OCI-M2 (cell line): Measurements from ENCODE around the gene ZNF672.
A peak's percentile ranks its signal among the peaks of the same experiment; 100 is the strongest.
"Not testable (repeated sequence)": the region's sequence is repeated elsewhere in the genome, so short reads cannot be mapped to it uniquely, and the experiment has no call there.

Experiments used
- DNase-seq: peaks from one replicate; lab custom pipeline; 2025; ENCODE audit not compliant: unreplicated experiment; lab: John Stamatoyannopoulos, UW

The ZNF672 gene

DNA sequence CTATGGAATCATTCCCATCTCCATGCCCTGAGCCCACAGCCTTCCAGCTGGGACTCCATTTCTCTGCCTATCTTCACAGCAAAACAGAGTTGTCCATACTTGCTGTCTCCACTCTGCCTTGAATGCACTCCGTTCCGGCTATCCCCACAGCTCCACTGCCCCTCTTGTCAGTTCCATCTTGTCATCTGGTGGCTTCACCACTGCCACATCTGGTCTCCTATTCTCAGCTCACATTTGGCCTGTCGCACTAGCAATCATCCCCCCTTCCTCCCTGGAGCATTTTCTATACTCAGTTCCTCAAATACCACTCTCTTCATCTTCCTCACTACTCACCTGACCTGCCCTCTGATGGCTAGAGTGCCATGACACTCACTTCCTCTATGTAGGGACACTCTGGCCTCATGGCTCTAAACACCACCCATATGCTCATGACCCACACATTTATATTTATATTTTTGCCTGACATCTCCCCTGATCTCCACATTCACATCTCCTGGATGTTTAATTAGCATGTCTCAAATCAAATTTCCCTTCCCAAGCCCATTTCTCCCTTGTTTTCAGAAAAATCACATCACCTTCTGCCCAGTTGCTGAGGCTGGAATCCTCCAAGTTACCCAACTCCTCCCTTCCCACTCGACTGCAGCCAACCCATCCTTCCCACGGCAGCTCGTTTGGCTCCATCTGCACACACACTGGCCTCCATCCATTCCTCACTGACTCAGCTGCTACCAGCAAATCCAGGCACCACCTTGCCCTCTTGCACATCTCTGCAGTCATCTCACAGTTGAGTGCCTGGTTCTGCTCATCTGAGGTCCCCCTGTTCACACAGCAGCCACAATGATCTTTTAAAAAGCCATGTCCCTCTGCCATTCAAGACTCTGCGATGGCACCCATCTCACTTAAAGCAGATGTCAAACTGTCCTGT is 14.7 kb downstream of the ZNF672 start:
- DNase-seq, result no peak

DNA sequence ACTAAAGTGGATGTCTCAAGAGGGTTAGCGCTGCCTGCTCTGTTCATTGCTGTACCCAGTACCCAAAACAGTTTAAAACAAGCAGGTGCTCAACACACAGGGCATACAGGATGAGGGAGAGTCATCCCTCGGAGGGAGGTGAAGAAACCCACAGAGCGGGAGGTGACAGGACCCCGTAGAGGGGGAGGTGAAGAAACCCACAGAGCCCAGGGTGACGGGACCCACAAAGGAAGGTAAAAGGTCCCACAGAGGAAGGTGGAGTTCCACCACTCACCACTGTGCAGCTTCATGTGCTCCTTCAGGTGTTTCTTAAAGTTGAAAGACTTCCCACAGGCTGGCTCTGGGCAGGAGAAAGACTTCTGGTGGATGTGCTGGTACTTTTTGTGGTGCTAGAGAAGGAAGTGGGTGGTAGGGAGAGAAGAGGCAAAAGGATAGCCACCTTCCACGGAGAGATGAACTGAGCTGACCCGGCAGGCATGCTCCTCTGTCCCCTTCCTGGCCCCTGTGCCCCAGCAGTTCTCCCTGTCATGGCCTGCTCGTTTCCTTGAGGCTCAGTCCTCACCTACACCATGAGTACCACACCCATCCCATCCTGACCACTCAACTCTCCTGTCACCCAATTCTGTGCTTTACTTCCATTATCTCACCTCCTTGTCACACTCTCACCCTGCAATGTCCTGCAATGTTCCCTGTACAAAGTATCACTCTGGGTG is 15.8 kb downstream of the ZNF672 start:
- DNase-seq, result no peak

DNA sequence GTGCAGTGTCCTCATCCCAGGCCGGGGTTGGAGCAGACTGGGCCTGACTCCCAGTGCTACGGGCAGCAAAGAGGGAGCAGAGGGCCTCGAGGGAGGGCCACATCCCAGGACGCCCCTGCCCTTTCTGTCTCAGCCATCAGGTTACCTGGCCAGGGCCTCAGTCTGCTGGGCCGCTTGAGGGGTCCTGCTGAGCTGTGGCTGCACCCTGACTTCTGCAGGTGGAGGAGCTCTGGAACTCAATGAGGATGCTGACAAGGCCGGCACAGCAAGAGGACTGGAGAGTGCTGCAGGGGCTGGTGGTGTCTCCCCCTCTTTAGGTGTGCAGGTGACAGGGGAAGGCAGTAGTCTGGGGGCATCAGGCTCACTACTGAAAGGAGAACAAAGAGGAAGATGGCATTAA is 17.6 kb downstream of the ZNF672 start:
- no peak for DNase-seq

DNA sequence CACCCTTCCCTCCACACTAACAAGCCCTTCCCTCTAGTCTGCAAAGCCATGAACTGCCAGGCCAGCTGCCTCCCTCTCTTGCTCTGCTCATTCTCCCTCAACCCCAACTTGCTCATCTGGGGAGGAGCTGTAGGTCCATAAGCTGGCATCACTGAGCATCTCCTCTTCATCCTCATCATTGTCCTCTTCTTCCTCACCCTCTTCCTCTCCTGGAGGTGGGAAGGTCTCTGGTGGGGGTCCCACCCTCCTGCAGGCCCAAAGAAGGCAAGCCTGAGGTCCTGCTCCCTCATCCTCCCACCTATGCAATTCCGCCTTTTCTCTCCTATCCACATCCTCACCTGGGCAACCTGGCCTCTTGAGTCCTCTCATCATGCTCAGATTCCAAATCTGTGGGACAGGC is 18.2 kb downstream of the ZNF672 start:
- no peak for DNase-seq

DNA sequence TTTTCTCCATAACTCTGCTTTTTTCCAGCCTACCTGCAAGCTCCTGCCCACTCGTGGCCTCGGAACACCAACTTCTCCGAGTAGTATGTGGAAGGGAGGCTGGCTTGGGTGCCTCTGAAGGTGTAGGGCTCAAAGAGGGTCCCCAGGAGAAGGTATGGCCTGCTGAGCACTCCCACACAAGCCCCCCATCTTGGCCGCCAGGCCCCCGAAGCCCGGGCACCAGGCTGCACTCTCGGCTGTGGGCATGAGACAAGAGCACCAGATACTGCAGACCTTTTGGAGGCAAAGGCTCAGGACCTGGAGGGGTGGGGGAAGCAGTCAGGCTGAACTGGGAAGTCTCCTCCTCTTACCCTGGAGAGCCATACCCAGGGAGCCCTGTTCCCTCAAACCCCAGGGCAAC is 19.2 kb downstream of the ZNF672 start:
- no peak for DNase-seq

DNA sequence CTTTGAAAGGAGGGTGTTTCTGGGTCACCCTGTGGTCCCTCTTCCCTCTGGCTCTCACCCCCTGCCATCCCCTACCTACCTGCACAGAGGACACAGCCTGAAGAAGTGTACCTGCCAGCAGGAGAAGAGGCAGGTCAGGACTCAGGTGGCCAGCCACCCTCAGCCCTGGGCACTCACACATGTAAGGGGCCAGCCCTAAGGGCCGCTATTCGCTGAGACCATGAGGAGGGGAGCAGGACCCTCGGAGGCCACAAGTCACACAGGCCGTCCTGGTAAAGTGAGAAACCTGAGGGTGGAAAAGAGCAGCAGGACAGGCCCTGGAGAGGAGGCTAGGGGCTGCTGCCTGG is 19.7 kb downstream of the ZNF672 start:
- no peak for DNase-seq

DNA sequence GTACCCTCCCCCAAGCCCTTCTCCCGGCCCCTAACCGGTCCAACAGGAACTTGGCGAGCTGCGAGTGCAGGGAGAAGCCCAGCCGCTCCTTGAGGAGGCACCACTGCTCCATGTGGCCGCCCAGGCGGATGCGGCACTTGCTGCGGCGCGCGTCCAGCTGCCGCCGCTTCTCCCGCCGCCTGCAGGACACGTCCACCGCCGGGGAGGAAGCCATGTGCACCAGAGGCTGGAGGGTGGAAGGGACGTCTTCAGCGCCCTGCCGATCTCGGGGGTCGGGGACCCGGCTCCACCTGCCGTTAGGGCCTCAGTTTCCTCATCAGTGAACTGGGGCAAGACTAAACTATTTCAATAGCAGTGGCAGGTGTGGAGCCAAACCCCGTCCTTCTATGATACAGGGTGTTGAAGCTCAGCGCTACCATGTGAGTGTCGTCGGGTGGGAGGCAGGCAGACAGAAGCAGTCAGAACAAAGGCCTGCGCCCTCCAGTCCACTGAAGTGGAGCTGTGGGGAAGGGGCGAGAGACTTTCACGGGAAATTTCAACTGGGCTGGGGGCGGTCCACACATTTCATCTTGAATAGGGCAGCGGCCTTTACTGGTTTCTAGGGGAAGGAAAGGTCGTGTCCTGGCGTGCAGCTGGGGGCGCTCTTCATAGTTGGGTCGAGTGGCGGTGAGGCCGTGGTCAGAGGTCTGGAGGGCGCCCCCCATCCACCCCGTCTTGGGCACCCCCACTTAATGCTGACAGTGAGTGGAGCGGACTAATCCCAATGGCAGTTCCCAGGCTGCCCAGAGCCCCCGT is 20.3 kb downstream of the ZNF672 start:
- DNase-seq, result no peak

DNA sequence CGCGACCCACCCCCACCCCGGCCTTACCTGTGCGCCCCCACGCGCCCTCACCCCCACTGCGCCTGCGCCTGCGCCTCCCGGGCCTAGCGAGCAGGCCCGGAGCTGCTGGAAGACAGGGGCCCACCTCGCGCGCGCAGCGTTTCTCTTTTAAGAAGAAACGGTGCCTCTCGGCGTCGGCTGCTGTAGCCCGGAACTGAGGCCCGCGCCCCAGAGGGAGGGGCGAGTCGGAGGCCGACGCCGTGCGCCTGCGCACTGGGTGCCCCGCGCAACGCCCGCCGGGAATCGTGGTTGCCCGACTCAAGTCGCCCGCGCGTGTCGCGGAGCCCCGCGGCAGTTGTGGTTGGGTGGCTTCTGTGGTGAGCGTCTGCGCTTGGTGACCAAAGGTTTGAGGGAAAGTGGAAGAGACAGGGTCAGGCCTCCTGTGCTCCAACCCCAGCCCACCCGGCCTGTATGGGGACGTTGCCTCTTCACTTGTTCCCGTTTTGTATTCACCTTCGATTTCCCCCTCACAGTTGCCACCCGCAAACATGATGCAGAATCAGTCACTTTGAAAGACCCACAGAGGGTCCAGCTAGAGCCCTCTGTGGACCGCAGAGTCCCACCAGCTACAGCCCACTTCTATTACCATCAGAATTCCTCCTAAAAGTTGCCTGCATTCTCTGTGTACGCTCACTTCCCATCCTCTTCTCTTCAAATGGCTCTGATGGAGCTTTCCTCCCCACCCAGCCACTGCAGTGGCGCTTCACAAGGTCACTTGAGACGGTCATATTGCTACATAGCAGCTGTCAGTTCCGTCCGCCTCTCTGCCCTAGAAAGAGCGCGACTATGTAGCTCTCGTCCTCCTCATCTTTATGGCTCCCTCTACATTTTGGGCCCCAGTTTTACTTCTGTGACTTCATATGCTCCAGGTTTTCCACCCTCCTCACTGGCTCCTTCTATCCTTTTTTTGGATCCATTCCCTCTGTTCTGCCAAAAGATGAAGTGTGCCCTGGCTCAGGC is 21.2 kb downstream of the ZNF672 start, which contains the start of gene ZNF692:
TSS of gene ZNF692 (minus strand) at position 195 of the 999 bp plus-strand sequence. CDS start 776 bp downstream, outside the sequence.
- DNase-seq, result no peak

DNA sequence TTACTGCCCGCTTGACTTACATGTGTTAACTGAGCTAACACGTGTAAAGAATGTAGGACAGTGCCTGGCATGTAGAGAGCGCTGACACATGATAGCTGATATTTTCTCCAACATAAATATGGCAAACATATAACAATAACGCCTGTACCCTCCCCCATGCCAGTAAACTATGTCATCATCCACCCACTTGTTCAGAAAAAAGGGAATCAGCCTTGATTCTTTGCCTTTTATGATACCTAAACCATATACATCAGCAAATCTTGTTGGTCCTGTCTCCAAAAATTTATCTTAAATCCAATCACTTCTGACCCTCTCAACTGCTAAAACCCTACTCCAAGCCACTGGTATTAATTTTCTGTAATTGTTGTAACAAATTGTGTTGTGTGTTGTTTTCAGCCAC is 22.0 kb downstream of the ZNF672 start:
- DNase-seq, result no peak

DNA sequence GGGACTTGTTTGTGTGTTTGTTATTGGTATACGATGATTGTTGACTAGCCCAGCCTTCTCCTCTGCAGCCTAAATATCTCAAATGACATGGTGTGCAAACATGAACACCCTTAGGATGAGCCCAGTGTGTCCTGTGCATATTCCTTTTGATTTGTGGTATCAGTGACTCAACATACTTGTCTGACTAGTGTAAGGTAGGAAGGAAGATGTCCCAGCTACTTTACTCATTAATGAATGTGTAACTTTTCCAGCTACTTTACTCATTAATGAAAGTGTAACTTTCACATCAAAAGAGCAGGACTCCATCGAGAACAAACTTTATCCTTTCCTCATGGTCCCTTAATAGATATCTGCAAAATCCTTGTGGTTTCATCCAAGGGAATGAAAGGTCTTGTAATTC is 23.6 kb downstream of the ZNF672 start:
- DNase-seq, result no peak

DNA sequence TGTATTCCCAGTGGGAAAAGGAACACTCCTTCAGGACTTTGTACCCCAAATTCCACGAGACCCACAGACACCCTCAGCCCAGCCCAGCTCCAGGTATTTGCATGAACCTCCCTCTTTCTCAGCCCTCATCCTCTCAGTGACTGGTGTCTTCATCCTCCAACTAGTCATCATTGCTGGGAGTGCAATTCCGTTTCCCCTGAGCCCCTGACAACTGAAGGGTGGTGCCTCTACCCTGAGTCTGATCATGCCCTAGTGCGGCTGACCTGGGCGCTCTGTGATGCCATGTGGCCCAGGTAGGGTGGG is 24.6 kb downstream of the ZNF672 start:
- no peak for DNase-seq

DNA sequence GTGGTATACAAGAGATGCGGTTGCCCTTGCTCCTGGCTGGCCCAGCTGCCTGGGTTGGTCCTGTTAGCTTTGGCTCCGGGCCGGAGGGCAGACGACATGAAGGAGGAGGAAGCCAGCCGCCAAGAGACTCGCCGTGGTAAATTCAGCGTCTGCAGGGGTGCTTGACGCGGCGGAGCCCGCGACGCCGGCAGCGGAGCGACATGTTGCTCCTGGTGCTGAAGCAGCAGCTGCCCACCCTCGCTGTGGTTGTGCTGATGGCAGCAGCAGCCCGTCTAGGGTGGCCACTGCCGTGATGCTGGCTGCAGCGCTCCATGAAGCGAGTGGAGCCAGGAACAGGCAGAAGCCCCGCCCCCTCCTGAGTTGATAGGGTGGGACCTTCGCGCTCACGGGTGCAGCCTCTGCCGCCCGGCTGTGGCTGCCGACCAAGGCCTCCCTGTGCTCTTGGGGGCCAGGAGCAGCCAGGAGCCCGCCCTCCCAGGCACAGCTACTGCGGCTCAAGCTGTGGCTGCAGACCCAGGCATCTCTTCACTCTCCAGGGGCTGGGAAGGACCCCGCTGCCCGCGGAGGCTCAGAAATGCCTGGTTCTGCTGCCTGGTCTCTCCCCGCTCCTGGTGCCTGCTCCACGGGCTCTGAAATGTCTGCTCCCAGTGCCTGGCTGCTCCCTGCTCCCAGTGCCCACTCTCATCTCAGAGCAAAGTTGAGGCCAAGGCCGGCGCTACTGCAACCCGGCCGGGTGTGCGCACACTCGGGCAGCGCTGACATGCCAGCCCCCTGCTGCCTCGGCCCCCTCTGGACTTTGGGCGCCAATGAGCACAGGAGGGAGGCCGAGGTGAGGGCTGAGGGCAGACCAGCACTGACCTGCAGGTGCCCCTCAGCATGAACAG is 25.2 kb downstream of the ZNF672 start:
- no peak for DNase-seq

DNA sequence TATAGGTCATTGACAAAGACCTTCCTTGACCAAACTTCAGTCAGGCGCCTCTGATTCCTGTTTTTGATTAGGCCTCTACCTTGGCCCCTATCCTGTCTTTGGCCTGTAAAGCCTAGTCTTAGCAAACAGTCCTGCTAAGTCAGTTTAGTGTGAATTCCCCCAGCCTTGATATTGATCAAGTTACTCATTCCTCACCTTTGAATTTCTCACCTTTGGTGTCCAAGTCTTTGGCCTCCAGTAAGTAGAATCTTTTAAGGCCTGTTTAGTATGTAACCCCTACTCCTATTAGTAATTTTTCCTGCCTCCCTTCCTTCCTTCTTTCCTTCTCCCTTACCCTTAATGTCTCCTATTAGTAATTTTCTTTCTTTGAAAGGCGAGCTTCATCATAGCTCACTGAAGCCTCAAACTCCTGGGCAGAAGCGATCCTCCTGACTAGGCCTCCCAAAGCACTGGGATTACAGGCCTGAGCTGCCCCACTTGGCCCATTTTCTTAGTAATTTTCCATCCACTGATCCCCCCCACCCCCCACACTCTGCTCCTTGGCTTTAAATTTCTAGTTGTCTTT is 33.9 kb downstream of the ZNF672 start:
- no peak for DNase-seq

DNA sequence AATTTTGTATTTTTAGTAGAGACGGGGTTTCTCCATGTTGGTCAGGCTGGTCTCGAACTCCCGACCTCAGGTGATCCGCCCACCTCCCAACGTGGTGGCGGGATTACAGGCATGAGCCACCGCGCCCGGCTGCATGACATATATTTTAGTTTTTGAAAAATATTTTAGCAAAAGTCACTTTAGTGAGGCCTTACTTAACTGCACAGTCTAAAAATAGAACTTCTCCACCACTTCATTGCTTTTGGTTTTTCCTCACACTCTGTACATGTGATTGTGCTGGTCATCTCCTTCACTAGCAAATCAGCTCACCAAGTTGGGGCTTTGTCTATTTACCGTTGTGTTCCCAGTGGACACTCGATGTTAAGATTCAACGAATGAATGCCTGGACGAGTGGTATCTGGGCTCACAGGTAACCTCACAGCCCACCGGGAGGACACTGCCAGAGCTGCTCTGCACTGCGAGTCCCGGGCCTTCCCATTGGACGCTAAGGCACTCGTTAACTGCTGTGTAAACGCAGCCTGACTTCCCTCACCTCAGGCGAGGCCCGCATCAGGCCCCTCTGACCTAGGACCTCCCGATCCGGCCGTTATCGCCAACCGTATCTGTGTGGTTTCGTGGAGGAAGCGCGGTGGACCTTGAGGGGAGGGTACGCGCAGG is 34.9 kb downstream of the ZNF672 start:
- DNase-seq, result no peak

DNA sequence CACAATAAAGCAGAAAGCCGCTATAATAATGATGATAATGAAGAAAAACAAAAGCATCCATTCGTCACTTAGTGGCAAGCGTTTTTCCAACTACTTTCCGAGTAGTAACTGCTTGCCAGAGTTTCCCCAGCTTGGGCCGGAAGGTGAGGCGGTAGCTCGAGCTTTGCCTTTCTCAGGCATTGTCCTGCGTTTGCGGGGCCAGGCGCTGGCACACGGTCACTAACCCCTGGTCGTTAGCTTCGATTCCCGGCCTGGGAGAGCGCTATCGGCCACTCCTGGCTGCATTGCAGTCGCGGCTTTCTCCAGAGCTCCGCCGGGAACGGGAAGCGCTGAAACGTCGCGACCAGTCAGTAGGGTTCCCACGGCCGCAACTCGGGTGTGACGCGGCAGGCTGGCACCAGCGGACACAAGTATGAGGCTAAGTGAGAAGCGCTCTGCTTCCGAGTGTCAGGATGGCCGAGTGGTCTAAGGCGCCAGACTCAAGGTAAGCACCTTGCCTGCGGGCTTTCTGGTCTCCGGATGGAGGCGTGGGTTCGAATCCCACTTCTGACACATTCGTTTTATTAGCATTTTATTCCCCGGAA is 35.5 kb downstream of the ZNF672 start:
- peak; percentile 96 for DNase-seq

DNA sequence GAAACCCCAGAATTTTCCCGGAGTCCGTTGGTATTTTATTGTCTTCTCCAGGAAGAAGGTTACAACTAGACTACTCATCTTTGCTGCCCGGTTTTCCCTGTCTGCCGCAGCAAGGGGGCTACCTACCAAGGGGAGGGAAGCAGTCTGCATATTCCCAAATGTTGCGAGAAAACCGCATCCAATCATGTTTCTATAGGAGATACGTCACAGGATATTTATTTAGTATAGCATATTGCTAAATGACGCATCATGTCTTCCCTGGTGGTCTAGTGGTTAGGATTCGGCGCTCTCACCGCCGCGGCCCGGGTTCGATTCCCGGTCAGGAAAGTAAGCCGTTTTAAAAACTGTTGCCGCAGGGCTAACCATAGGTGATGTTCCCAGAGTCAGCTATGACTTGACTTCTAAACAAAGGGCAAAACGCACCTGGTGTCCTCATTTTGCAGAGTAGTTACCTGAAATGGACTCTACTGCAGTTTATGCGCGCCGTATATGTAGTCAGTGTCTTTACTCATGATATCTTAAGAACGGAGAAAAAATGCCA is 36.0 kb downstream of the ZNF672 start:
- DNase-seq, result peak; percentile 95

DNA sequence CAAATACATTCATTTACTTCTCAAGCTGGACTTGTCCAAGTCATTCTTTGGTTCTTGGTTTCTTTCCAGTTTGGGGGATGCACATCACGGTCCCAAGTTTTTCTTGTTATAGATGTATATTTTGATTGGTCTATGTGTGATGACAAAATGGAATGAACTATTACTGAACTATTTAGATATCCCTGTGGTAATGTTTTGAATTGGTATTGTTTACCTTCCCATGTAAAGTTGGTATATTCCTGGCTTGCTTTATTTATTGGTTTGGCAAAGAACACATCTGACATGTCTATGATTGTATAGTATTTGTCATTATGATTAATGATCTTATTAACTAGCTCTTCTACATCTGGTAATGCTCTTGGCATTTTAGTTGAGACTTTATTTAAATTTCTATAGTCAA is 43.2 kb downstream of the ZNF672 start:
- no peak for DNase-seq

DNA sequence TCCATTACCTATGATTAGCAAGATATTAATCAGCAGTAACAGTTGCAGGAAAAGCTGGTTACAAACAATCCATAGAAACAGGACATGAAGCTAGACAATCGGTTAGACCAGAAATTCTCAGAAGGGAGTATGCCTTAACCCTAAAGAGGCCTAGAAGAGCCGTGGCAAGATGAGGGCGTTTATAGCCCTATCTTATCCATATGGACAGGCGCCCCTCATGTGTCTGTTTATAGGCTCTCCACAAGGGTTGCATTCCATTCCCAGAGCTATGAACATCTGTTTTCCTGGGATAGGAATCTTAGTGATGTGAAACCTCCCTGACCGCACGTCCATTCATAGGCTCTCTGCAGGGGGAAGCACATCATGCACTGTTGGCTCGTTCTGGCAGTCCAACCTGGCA is 44.4 kb downstream of the ZNF672 start:
- DNase-seq, result not testable (repeated sequence)
